HepG2 (cell line): Measurements from ENCODE around the gene OBSL1. TPM values are rescaled to one million over a fixed set of nuclear protein-coding genes. Genes with fewer than 3 reads are reported as not detected.

Experiments used
- AGO2 ChIP-seq: fragments of 200-400 bp; formaldehyde crosslinking; optimal IDR thresholded peaks from 2 replicates; pipeline ENCODE3; 2017; ENCODE audit warnings: mild to moderate bottlenecking, low read depth, low read length, moderate library complexity
- CHD2 ChIP-seq: IDR thresholded peaks from 2 replicates; pipeline ENCODE4 v1.6.1; 2011; ENCODE audit warnings: low read depth, low read length, improper control_type of control experiment
- EED ChIP-seq: sonication (generic); formaldehyde crosslinking; IDR thresholded peaks from 2 replicates; pipeline ENCODE4 v1.5.0; 2020; ENCODE audit warnings: mild to moderate bottlenecking, missing genetic modification reagents
- HOXA9 ChIP-seq: sonication (generic); formaldehyde crosslinking; IDR thresholded peaks from 2 replicates; pipeline ENCODE4 v1.8.1; 2022; ENCODE audit warnings: missing genetic modification reagents, mild to moderate bottlenecking, moderate library complexity, borderline replicate concordance
- KIAA2018 ChIP-seq: sonication (generic); formaldehyde crosslinking; IDR thresholded peaks from 2 replicates; pipeline ENCODE4 v1.5.0; 2020; ENCODE audit warnings: mild to moderate bottlenecking, missing genetic modification reagents, borderline replicate concordance
- MTA3 ChIP-seq: sonication (generic); formaldehyde crosslinking; IDR thresholded peaks from 2 replicates; pipeline ENCODE4 v1.4.0; 2020; ENCODE audit warnings: missing genetic modification reagents
- MXD3 ChIP-seq: IDR thresholded peaks from 2 replicates; pipeline ENCODE4 v1.6.1; 2016; ENCODE audit warnings: mild to moderate bottlenecking, missing biosample characterization, missing genetic modification reagents
- NPAS2 ChIP-seq: sonication (generic); formaldehyde crosslinking; IDR thresholded peaks from 2 replicates; pipeline ENCODE4 v1.8.0; 2022; ENCODE audit warnings: mild to moderate bottlenecking, missing genetic modification reagents, borderline replicate concordance
- NR0B2 ChIP-seq: sonication (generic); formaldehyde crosslinking; IDR thresholded peaks from 2 replicates; pipeline ENCODE4 v1.4.0; 2020; ENCODE audit warnings: mild to moderate bottlenecking, missing genetic modification reagents
- PAX8 ChIP-seq: sonication (generic); formaldehyde crosslinking; IDR thresholded peaks from 2 replicates; pipeline ENCODE4 v1.8.0; 2022; ENCODE audit warnings: mild to moderate bottlenecking, missing genetic modification reagents, borderline replicate concordance
- PHF5A ChIP-seq: IDR thresholded peaks from one replicate; pipeline ENCODE4 v1.6.1; 2018; ENCODE audit warnings: low read depth, missing genetic modification reagents; ENCODE audit not compliant: unreplicated experiment
- POLR2A ChIP-seq, 2 experiments: IDR thresholded peaks; 2 replicates each; pipeline ENCODE4 v1.6.1; 2011; ENCODE audit warnings: low read depth in 2 of 2, low read length in 2 of 2, mild to moderate bottlenecking in 1 of 2, moderate library complexity in 1 of 2; ENCODE audit not compliant: insufficient read depth in 1 of 2
- SATB2 ChIP-seq: sonication (generic); formaldehyde crosslinking; IDR thresholded peaks from 2 replicates; pipeline ENCODE4 v1.5.0; 2020; ENCODE audit warnings: missing genetic modification reagents
- TFAP4 ChIP-seq: sonication (generic); IDR thresholded peaks from 2 replicates; pipeline ENCODE4 v1.6.1; 2016; ENCODE audit warnings: low read depth, borderline replicate concordance
- XBP1 ChIP-seq: sonication (generic); formaldehyde crosslinking; IDR thresholded peaks from 2 replicates; pipeline ENCODE4 v1.5.0; 2020; ENCODE audit warnings: missing genetic modification reagents
- ZNF205 ChIP-seq: IDR thresholded peaks from 2 replicates; pipeline ENCODE4 v1.6.1; 2018; ENCODE audit warnings: missing biosample characterization, missing genetic modification reagents
- ZNF256 ChIP-seq: sonication (generic); formaldehyde crosslinking; conservative IDR thresholded peaks from 2 replicates; pipeline ENCODE4 v1.4.0; 2020; ENCODE audit warnings: missing genetic modification reagents
- ZNF441 ChIP-seq: sonication (generic); formaldehyde crosslinking; IDR thresholded peaks from 2 replicates; pipeline ENCODE4 v1.7.0; 2021; ENCODE audit warnings: missing genetic modification reagents, borderline replicate concordance
- ZNF562 ChIP-seq: sonication (generic); formaldehyde crosslinking; IDR thresholded peaks from 2 replicates; pipeline ENCODE4 v1.8.0; 2022; ENCODE audit warnings: missing genetic modification reagents, borderline replicate concordance
- ZNF605 ChIP-seq: sonication (generic); formaldehyde crosslinking; IDR thresholded peaks from 2 replicates; pipeline ENCODE4 v1.8.0; 2022; ENCODE audit warnings: mild to moderate bottlenecking, missing genetic modification reagents
- ZNF629 ChIP-seq: sonication (generic); formaldehyde crosslinking; conservative IDR thresholded peaks from 2 replicates; pipeline ENCODE4 v1.5.0; 2020; ENCODE audit warnings: missing genetic modification reagents
- polyA plus RNA-seq, 8 experiments: library from polyadenylated mRNA; depleted of rRNA in 3 of 8; stranded (reverse) in 7 of 8; unstranded in 1 of 8; fragments of >200 nt; fragmentation: Illumina TruSeq in 4 of 8; extraction: Trizol in 4 of 8; gene quantifications; 2 replicates each; pipeline versions ENCODE4 v1.2.1 to v1.2.3, GENCODE V29; 2011 to 2016; ENCODE audit warnings: low read depth in 4 of 8, missing spikeins in 1 of 8, mixed read lengths in 1 of 8; ENCODE audit not compliant: insufficient read depth in 1 of 8
- total RNA-seq, 5 experiments: library from RNA; depleted of rRNA; stranded (reverse); fragments of >200 nt; fragmentation: Illumina TruSeq; extraction: Trizol; gene quantifications; 2 replicates each; pipeline ENCODE4 v1.2.3, GENCODE V29; 2016; ENCODE audit warnings: low read depth in 1 of 5

OBSL1 gene
- total and polyA plus RNA-seq, 2 of the 13 experiments (the other 11 are each of a cell fraction or from before 2014, with no cell fraction given) = 86.7 to 218 TPM

- TF ChIP-seq SATB2 (CRISPR knock-in tag) (no peak), CHD2 (no peak), ZNF629 (peak; percentile 96), HOXA9 (CRISPR knock-in tag) (no peak), EED (CRISPR knock-in tag) (peak; percentile 10; the same call in 1 of the 2 replicates), PAX8 (CRISPR knock-in tag) (no peak), NPAS2 (CRISPR knock-in tag) (no peak), POLR2A (IDR thresholded peaks at IDR 0.05; ENCODE audit: insufficient read depth in 1 of 2, low read depth in 2 of 2, low read length in 2 of 2) (no peak), TFAP4 (no peak), XBP1 (CRISPR knock-in tag) (0 out of 2 replicates have a peak, but pooled peaks have one; percentile 47), AGO2 (peak; percentile 66), ZNF256 (CRISPR knock-in tag) (no peak), NR0B2 (CRISPR knock-in tag) (0 out of 2 replicates have a peak, but pooled peaks have one; percentile 2), ZNF441 (no peak), ZNF605 (CRISPR knock-in tag) (no peak), PHF5A (no peak), MTA3 (CRISPR knock-in tag) (no peak), KIAA2018 (CRISPR knock-in tag) (0 out of 2 replicates have a peak, but pooled peaks have one; percentile 46), ZNF562 (CRISPR knock-in tag) (no peak), MXD3 (CRISPR knock-in tag) (0 out of 2 replicates have a peak, but pooled peaks have one; percentile 29), ZNF205 (no peak)
Observed at GRCh38 chr2:219572237-219573001, 1.1 kb upstream of the OBSL1 start, which contains the start of gene INHA (continued).
